Measurements from ENCODE around the gene PLPP3. TPM values are rescaled to one million over a fixed set of nuclear protein-coding genes. Genes with fewer than 3 reads are reported as not detected.

Gene PLPP3
- total RNA-seq, 6 donors from 2014 or later = 30.7 to 117 (median 55.5) TPM

DNA sequence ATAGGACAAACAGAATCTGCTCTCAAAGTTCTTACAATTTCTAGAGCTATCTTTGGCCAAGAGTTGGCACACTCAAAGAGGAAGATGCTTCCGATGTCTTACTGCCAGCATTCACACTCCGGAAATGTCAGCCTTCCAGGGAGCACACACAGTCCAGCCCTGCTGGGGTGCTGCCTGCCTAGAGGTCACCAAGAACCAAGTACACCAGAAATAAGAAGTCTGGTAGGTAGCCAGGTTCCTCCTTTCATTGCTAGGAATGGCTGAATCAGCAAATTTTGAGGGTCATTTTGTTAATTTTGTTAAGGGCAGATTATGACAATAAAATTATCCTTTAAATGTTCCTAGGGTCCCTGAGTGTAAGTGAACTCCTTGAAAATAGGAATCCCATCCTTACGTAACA lies 77.5 kb downstream of the PLPP3 start:
- Histone ChIP-seq H3K36me3 (peaks cover 0 to 17% (median 0%) of the 10 kb centered on the region in 4 donors), H3K4me1 (peaks cover 41 to 49% (median 46%) of the 10 kb centered on the region in 4 donors)

DNA sequence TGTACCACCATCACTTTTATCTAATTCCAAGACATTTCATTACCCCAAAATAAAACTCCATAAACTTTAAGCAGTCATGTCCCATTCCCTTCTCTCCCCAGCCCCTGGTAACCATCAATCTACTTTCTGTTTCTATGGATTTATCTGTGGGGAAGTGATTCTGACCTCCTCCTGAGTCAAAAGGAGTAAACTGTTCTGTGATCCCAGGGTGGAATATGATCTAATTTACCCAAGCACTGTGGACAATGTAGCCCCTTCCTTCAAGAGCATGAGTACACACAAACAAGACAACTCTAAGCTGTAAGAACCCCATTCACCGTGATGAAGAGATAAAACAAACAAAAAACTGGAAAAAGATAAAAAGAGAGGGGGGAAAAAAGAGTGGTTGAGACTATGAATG lies 77.9 kb downstream of the PLPP3 start:
- peak overlapping the region in 2 of 4 donors; percentile 35 to 59 for H3K27ac ChIP-seq
- WGBS, 2 donors = 28 to 31% methylated on average over 1 of the region's 1 CpG
- TF ChIP-seq POLR2AphosphoS5 (IDR thresholded peaks at IDR 0.05) = no peak
- no peak for TF ChIP-seq EP300 (IDR thresholded peaks at IDR 0.05)
- TF ChIP-seq, protein P1, sequence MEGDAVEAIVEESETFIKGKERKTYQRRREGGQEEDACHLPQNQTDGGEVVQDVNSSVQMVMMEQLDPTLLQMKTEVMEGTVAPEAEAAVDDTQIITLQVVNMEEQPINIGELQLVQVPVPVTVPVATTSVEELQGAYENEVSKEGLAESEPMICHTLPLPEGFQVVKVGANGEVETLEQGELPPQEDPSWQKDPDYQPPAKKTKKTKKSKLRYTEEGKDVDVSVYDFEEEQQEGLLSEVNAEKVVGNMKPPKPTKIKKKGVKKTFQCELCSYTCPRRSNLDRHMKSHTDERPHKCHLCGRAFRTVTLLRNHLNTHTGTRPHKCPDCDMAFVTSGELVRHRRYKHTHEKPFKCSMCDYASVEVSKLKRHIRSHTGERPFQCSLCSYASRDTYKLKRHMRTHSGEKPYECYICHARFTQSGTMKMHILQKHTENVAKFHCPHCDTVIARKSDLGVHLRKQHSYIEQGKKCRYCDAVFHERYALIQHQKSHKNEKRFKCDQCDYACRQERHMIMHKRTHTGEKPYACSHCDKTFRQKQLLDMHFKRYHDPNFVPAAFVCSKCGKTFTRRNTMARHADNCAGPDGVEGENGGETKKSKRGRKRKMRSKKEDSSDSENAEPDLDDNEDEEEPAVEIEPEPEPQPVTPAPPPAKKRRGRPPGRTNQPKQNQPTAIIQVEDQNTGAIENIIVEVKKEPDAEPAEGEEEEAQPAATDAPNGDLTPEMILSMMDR (IDR thresholded peaks at IDR 0.05) = no peak
- TF ChIP-seq POLR2A (IDR thresholded peaks at IDR 0.05) = no peak
- peaks cover 41 to 49% (median 46%) of the 10 kb centered on the region in 4 donors for H3K4me1 ChIP-seq
- H3K27me3 ChIP-seq = no peaks in the 10 kb centered on the region
- H3K4me3 ChIP-seq = no peak overlapping the region
- DNase-seq (no peak), ATAC-seq (ENCODE audit: low FRiP score in 2 of 2) (no peak)
- peaks cover 0 to 17% (median 0%) of the 10 kb centered on the region in 4 donors for H3K36me3 ChIP-seq
- H3K9me3 ChIP-seq = no peaks in the 10 kb centered on the region

More for the DNA sequence above, 77.5 kb downstream of the PLPP3 start:
- Histone ChIP-seq H3K27me3 (no peaks in the 10 kb centered on the region), H3K4me3 (no peak overlapping the region), H3K9me3 (no peaks in the 10 kb centered on the region), H3K27ac (peak overlapping the region in 2 of 4 donors; percentile 35 to 59)
- 64 to 65% methylated on average over 3 of the region's 3 CpGs for WGBS, 2 donors
- ATAC-seq (ENCODE audit: low FRiP score in 2 of 2) = peak in 1 of 2 donors; percentile 50
- TF ChIP-seq EP300 (IDR thresholded peaks at IDR 0.05) (no peak), POLR2A (IDR thresholded peaks at IDR 0.05) (no peak), POLR2AphosphoS5 (IDR thresholded peaks at IDR 0.05) (peak in 1 of 2 donors; percentile 57)
- TF ChIP-seq, protein P1 (IDR thresholded peaks at IDR 0.05) = no peak
- no peak for DNase-seq

DNA sequence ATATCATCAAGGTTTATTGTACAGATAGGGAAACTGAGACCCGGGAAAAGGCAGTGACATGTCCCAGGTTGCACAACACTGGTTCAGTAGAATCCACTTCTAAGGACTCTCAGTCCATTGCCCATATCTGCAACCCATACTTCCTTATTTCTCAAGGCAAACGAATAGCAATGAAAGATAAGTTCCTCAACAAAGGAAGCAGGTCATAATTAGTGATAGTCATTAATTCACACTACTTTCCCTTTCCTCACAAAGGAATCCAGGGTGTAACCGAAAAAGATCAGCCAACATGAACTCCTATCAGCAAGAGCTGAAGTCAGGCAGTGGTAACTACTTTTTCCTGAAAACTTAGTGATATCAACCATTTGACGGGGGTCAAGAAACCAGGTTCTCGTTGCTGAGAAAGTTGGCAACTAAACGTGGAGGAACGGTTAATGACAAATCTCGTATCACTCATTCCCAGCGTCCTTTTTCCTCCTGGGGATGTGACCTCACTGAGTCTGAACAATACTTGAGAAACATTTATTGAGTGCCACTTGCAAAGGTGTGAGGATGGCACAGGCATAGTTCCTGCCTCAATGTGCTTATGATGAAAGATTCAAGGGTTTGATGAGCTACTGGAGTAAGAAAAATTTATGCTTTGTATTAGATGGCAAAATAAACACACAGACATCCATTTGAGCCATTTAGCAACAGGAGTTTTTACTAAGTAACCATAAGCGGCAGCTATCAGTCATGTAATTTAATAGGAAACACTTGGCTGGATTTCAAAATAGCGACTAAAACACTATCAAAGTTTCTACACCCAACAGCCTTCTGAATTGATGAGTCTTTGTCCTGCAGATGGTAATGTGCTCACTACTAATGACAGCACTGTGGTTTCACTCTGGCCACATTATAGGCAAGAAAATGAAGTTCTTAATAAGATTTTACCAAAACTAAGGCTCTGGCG lies 82.3 kb downstream of the PLPP3 start:
- Histone ChIP-seq H3K27ac (peak overlapping the region; percentile 47 to 62 (median 51)), H3K4me3 (no peak overlapping the region), H3K27me3 (no peaks in the 10 kb centered on the region), H3K4me1 (peaks cover 25 to 54% (median 44%) of the 10 kb centered on the region in 4 donors), H3K36me3 (peaks cover 0 to 37% (median 2%) of the 10 kb centered on the region in 4 donors), H3K9me3 (no peaks in the 10 kb centered on the region)
- no peak for DNase-seq
- 48 to 55% methylated on average over 12 of the region's 12 CpGs for WGBS, 2 donors
- no peak for TF ChIP-seq POLR2AphosphoS5 (IDR thresholded peaks at IDR 0.05)
- TF ChIP-seq POLR2A (IDR thresholded peaks at IDR 0.05) = no peak
- TF ChIP-seq, protein P1 (IDR thresholded peaks at IDR 0.05) = no peak
- no peak for TF ChIP-seq EP300 (IDR thresholded peaks at IDR 0.05)
- no peak for ATAC-seq (ENCODE audit: low FRiP score in 2 of 2)

DNA sequence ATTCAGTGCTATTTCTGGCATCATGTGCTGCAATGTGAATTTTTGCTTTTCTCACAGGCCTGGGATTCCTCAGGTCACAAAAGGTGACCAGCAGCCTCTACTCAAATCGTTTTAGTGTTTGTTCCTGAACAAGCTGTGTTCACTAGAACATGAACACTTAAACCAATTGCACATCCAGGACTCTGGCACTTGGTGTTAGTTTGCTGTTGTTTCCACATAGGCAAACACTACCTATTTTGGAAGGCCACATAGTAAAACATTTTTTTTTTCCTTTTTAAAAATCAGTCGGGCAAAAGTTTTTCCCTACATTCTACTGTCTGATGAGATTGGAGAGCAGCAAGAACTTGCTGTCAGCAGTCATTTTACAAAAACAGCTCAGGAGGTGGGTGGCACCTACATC lies 83.2 kb downstream of the PLPP3 start:
- H3K27ac ChIP-seq = peak overlapping the region; percentile 47 to 62 (median 51)
- peak in 1 of 4 donors; percentile 60 for TF ChIP-seq EP300 (IDR thresholded peaks at IDR 0.05)
- TF ChIP-seq, protein P1 (IDR thresholded peaks at IDR 0.05) = no peak
- no peak for ATAC-seq (ENCODE audit: low FRiP score in 2 of 2)
- peaks cover 27 to 54% (median 43%) of the 10 kb centered on the region in 4 donors for H3K4me1 ChIP-seq
- H3K4me3 ChIP-seq = no peak overlapping the region
- H3K36me3 ChIP-seq = peaks cover 0 to 37% (median 2%) of the 10 kb centered on the region in 4 donors
- DNase-seq = no peak
- WGBS, 2 donors = 42 to 45% methylated on average over 2 of the region's 2 CpGs
- no peaks in the 10 kb centered on the region for H3K27me3 ChIP-seq
- no peaks in the 10 kb centered on the region for H3K9me3 ChIP-seq
